Activated gamma-delta T cell treated with Interleukin-2 at 50 U/mL for 16 hours (primary cell): ENCODE results near the gene NATD1.

ENCODE experiments used
- DNase-seq: peaks from one replicate; pipeline ENCODE4 v3.0.0-alpha.2; 2020

The NATD1 gene

DNA sequence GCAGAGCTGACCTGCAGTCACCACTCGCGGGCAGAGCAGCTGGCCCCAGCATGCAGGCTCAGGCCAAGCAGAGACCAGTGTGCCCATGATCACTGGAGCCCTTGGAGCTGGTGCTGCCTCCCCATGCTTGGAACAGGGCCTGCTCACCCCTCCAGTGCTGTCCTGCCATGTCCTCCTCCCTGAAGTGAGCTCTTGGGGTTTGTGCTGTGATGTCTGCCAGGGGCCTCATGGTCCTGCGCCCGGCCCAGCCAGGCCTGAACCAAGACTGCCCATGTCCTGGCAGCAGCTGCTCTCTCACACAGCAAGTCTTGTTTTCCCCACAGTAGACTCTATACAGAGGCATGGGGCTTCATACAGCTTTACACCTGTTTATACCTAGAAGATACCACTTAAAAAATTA is 63.8 kb downstream of the NATD1 start:
- DNase-seq = no peak
